CD4-positive, alpha-beta T cell (primary cell): ENCODE results near the gene RRP1B. TPM values are rescaled to one million over a fixed set of nuclear protein-coding genes. Genes with fewer than 3 reads are reported as not detected.

ENCODE experiments used
- ATAC-seq: fragments of 200-7000 bp; cut with Tn5 transposase; one replicate; pipeline ENCODE4 v1.10.0; 2022; ENCODE audit warnings: mild to moderate bottlenecking; ENCODE audit not compliant: poor library complexity
- CTCF ChIA-PET: fragments of 350-600 bp; sonication (Branson Sonifier 250); formaldehyde crosslinking; loops from one replicate; lab custom pipeline; 2021; ENCODE audit warnings: antibody characterized with exemption, inconsistent platforms; lab: Charles Lee
- POLR2A ChIA-PET: fragments of 350-600 bp; sonication (Branson Sonifier 250); formaldehyde crosslinking; loops from one replicate; lab custom pipeline; 2021; ENCODE audit warnings: antibody characterized with exemption, inconsistent platforms; lab: Charles Lee
- DNase-seq, 14 experiments: peaks; one replicate each; pipeline ENCODE4 v3.0.0-alpha.2; 2013 to 2020; ENCODE audit warnings: mixed read lengths in 2 of 14
- H3K27ac ChIP-seq, 2 donors: one replicate each; pipeline versions ENCODE4 v1.5.1 to v1.7.0; 2013; ENCODE audit warnings: low read length in 2 of 2, low read depth in 1 of 2, mild to moderate bottlenecking in 1 of 2
- H3K27me3 ChIP-seq, 2 experiments: 1 replicate in 1 of 2; 2 replicates in 1 of 2; pipeline versions ENCODE4 v1.6.1 to v1.7.0; 2013; ENCODE audit warnings: low read length in 2 of 2, control low read depth in 1 of 2, mild to moderate bottlenecking in 1 of 2, moderate library complexity in 1 of 2; ENCODE audit not compliant: insufficient read depth in 2 of 2, control insufficient read depth in 1 of 2
- H3K36me3 ChIP-seq: one replicate; pipeline ENCODE4 v1.6.1; 2013; ENCODE audit warnings: low read length, control low read depth; ENCODE audit not compliant: insufficient read depth
- H3K4me1 ChIP-seq: one replicate; pipeline ENCODE4 v1.6.1; 2013; ENCODE audit warnings: low read length, control low read depth; ENCODE audit not compliant: insufficient read depth
- H3K4me3 ChIP-seq: one replicate; pipeline ENCODE4 v1.5.1; 2013; ENCODE audit warnings: mild to moderate bottlenecking, low read length, moderate library complexity
- H3K9me3 ChIP-seq, 2 experiments: 1 replicate in 1 of 2; 2 replicates in 1 of 2; pipeline versions ENCODE4 v1.6.1 to v1.7.0; 2013; ENCODE audit warnings: low read length in 2 of 2, mild to moderate bottlenecking in 2 of 2, control low read depth in 1 of 2, moderate library complexity in 1 of 2; ENCODE audit not compliant: control insufficient read depth in 1 of 2, insufficient read depth in 1 of 2
- H3K27ac Mint-ChIP-seq: one replicate; pipeline ENCODE4 v1.8.0; 2020; ENCODE audit warnings: mixed read lengths
- H3K27me3 Mint-ChIP-seq: one replicate; pipeline ENCODE4 v1.8.0; 2021; ENCODE audit warnings: mixed read lengths
- H3K36me3 Mint-ChIP-seq: one replicate; pipeline ENCODE4 v1.8.0; 2021; ENCODE audit warnings: low read depth, mixed read lengths
- H3K4me1 Mint-ChIP-seq: one replicate; pipeline ENCODE4 v1.8.0; 2021; ENCODE audit warnings: low read depth, mixed read lengths
- H3K4me3 Mint-ChIP-seq: one replicate; pipeline ENCODE4 v1.8.0; 2020; ENCODE audit warnings: mild to moderate bottlenecking, mixed read lengths
- H3K9me3 Mint-ChIP-seq: one replicate; pipeline ENCODE4 v1.8.0; 2020; ENCODE audit warnings: mixed read lengths
- intact Hi-C, 2 experiments: fragments of 100-400 bp; cut with DNase I in 1 of 2; cut with micrococcal nuclease in 1 of 2; formaldehyde crosslinking; loops; one replicate each; pipeline versions ENCODE4 v1.15.1 to v1.9.0; 2023 to 2025; cut with DNase I, micrococcal nuclease
- total RNA-seq, 174 experiments: library from RNA in 2 of 174; stranded (reverse) in 2 of 174; gene quantifications; one replicate each; pipeline ENCODE4 v1.2.3 and lab custom pipeline; 2021 to 2026
- TF ChIP-seq, protein P1 (sequence below): fragments of 200-600 bp; IDR thresholded peaks from one replicate; pipeline ENCODE4 v1.8.0; 2022; ENCODE audit warnings: antibody characterized with exemption, mild to moderate bottlenecking

Gene RRP1B
- total RNA-seq, 2 experiments from 2014 or later: 18.6 to 19.2 TPM

GRCh38 chr21:43664358-43664757 lies 5.0 kb downstream of the RRP1B start:
- no peak overlapping the region for H3K4me3 ChIP-seq
- H3K27me3 Mint-ChIP-seq: no peaks in the 10 kb centered on the region
- no peak overlapping the region for H3K4me3 Mint-ChIP-seq
- H3K9me3 Mint-ChIP-seq: no peaks in the 10 kb centered on the region
- peaks cover 63% of the 10 kb centered on the region for H3K4me1 Mint-ChIP-seq
- H3K36me3 ChIP-seq: peaks cover 44% of the 10 kb centered on the region
- intact Hi-C loops: loop anchor here in 1 of 2 experiments (5.0 kb wide), 2 partner anchors 58 to 128 kb away; no protein-coding TSS in a partner anchor
- no peaks in the 10 kb centered on the region for H3K27me3 ChIP-seq
- peaks cover 49% of the 10 kb centered on the region for H3K4me1 ChIP-seq
- no peak overlapping the region for H3K27ac ChIP-seq
- DNase-seq: no peak
- TF ChIP-seq, protein P1, sequence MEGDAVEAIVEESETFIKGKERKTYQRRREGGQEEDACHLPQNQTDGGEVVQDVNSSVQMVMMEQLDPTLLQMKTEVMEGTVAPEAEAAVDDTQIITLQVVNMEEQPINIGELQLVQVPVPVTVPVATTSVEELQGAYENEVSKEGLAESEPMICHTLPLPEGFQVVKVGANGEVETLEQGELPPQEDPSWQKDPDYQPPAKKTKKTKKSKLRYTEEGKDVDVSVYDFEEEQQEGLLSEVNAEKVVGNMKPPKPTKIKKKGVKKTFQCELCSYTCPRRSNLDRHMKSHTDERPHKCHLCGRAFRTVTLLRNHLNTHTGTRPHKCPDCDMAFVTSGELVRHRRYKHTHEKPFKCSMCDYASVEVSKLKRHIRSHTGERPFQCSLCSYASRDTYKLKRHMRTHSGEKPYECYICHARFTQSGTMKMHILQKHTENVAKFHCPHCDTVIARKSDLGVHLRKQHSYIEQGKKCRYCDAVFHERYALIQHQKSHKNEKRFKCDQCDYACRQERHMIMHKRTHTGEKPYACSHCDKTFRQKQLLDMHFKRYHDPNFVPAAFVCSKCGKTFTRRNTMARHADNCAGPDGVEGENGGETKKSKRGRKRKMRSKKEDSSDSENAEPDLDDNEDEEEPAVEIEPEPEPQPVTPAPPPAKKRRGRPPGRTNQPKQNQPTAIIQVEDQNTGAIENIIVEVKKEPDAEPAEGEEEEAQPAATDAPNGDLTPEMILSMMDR: no peak
- peak overlapping the region; percentile 25 for H3K27ac Mint-ChIP-seq
- peaks cover 73% of the 10 kb centered on the region for H3K36me3 Mint-ChIP-seq
- POLR2A ChIA-PET: no interaction called here
- no peaks in the 10 kb centered on the region for H3K9me3 ChIP-seq
- ATAC-seq: no peak
- CTCF ChIA-PET: no interaction called here

- no peaks in the 10 kb centered on the region for H3K27me3 Mint-ChIP-seq
- TF ChIP-seq, protein P1: no peak
- intact Hi-C loops: no loop called here
These were observed 6.5 kb downstream of the RRP1B start for GRCh38 chr21:43665879-43666278.

GRCh38 chr21:43667191-43667904 lies 8.0 kb downstream of the RRP1B start:
- CTCF ChIA-PET: no interaction called here
- H3K27ac ChIP-seq: no peak overlapping the region
- DNase-seq (no peak), ATAC-seq (no peak)
- POLR2A ChIA-PET: no interaction called here
- H3K4me1 ChIP-seq: peaks cover 28% of the 10 kb centered on the region
- intact Hi-C loops: no loop called here
- H3K27me3 ChIP-seq: no peaks in the 10 kb centered on the region
- H3K36me3 ChIP-seq: peaks cover 62% of the 10 kb centered on the region
- peaks cover 38% of the 10 kb centered on the region for H3K4me1 Mint-ChIP-seq
- peaks cover 81% of the 10 kb centered on the region for H3K36me3 Mint-ChIP-seq
- TF ChIP-seq, protein P1: no peak
- H3K27ac Mint-ChIP-seq: no peak overlapping the region
- H3K9me3 ChIP-seq: no peaks in the 10 kb centered on the region
- H3K9me3 Mint-ChIP-seq: no peaks in the 10 kb centered on the region
- H3K27me3 Mint-ChIP-seq: no peaks in the 10 kb centered on the region
- H3K4me3 ChIP-seq: no peak overlapping the region
- H3K4me3 Mint-ChIP-seq: no peak overlapping the region

More at GRCh38 chr21:43665879-43666278, 6.5 kb downstream of the RRP1B start:
- no peak for DNase-seq
- H3K9me3 ChIP-seq: no peaks in the 10 kb centered on the region
- peaks cover 57% of the 10 kb centered on the region for H3K36me3 ChIP-seq
- CTCF ChIA-PET: no interaction called here
- Mint-ChIP-seq H3K9me3 (no peaks in the 10 kb centered on the region), H3K27ac (no peak overlapping the region), H3K4me3 (no peak overlapping the region), H3K4me1 (peaks cover 52% of the 10 kb centered on the region), H3K36me3 (peaks cover 79% of the 10 kb centered on the region)
- no peak overlapping the region for H3K4me3 ChIP-seq
- POLR2A ChIA-PET: no interaction called here
- no peak overlapping the region for H3K27ac ChIP-seq
- ATAC-seq: no peak
- H3K4me1 ChIP-seq: peaks cover 39% of the 10 kb centered on the region
- H3K27me3 ChIP-seq: no peaks in the 10 kb centered on the region
